SKM-1 treated with dmso at 0.1 percent for 144 hours (cell line): ENCODE measurements around the gene TMEM170B.
A peak's percentile ranks its signal among the peaks of the same experiment; 100 is the strongest.

ENCODE experiments used
- DNase-seq: peaks from one replicate; lab custom pipeline; 2025; ENCODE audit not compliant: unreplicated experiment; lab: John Stamatoyannopoulos, UW

TMEM170B gene

GRCh38 chr6:11537229-11538051 is at the start of gene TMEM170B:
TSS of gene TMEM170B (plus strand) at chr6:11537749. CDS start at chr6:11538278, 529 bp downstream.
- peak; percentile 93 for DNase-seq

- no peak for DNase-seq
Observed at GRCh38 chr6:11490996-11491395, 46.6 kb upstream of the TMEM170B start.

- DNase-seq: peak; percentile 18
Observed at GRCh38 chr6:11491596-11492463, 45.7 kb upstream of the TMEM170B start.

- DNase-seq: peak; percentile 31
Observed at GRCh38 chr6:11492464-11493290, 44.9 kb upstream of the TMEM170B start.

GRCh38 chr6:11493974-11494373 is 43.6 kb upstream of the TMEM170B start:
- DNase-seq: no peak

- no peak for DNase-seq
Observed at GRCh38 chr6:11494786-11495564, 42.6 kb upstream of the TMEM170B start.

GRCh38 chr6:11495565-11496145 is 41.9 kb upstream of the TMEM170B start:
- DNase-seq: no peak

GRCh38 chr6:11496152-11497060 is 41.1 kb upstream of the TMEM170B start:
- DNase-seq: peak; percentile 90

GRCh38 chr6:11497107-11497506 is 40.4 kb upstream of the TMEM170B start:
- DNase-seq: no peak

GRCh38 chr6:11497881-11498280 is 39.7 kb upstream of the TMEM170B start:
- no peak for DNase-seq

- no peak for DNase-seq
Observed at GRCh38 chr6:11500008-11500407, 37.5 kb upstream of the TMEM170B start.

- no peak for DNase-seq
Observed at GRCh38 chr6:11509471-11509870, 28.1 kb upstream of the TMEM170B start.

- no peak for DNase-seq
Observed at GRCh38 chr6:11514672-11515071, 22.9 kb upstream of the TMEM170B start.

- DNase-seq: no peak
Observed at GRCh38 chr6:11515763-11516162, 21.8 kb upstream of the TMEM170B start.

- DNase-seq: no peak
Observed at GRCh38 chr6:11522812-11523605, 14.5 kb upstream of the TMEM170B start.

- peak; percentile 97 for DNase-seq
Observed at GRCh38 chr6:11525468-11526155, 11.9 kb upstream of the TMEM170B start.

- DNase-seq: no peak
Observed at GRCh38 chr6:11526156-11526505, 11.4 kb upstream of the TMEM170B start.
